MM.1S (cell line): ENCODE measurements around the gene ATP6AP1.

ENCODE experiments used
- EZH2 ChIP-seq: fragments of 300-600 bp; sonication (generic); optimal IDR thresholded peaks from 2 replicates; pipeline ENCODE3; 2017; ENCODE audit warnings: low read depth, mild to moderate bottlenecking, antibody characterized with exemption, low read length, mixed read lengths
- EZH2phosphoT487 ChIP-seq: fragments of 300-600 bp; sonication (generic); IDR thresholded peaks from 2 replicates; pipeline ENCODE4 v1.6.1; 2018; ENCODE audit warnings: antibody characterized with exemption, low read length
- TF ChIP-seq, protein P1 (sequence below): fragments of 300-600 bp; sonication (generic); IDR thresholded peaks from 2 replicates; pipeline ENCODE4 v1.5.1; 2016; ENCODE audit warnings: antibody characterized with exemption, low read length, mixed read lengths

DNA sequence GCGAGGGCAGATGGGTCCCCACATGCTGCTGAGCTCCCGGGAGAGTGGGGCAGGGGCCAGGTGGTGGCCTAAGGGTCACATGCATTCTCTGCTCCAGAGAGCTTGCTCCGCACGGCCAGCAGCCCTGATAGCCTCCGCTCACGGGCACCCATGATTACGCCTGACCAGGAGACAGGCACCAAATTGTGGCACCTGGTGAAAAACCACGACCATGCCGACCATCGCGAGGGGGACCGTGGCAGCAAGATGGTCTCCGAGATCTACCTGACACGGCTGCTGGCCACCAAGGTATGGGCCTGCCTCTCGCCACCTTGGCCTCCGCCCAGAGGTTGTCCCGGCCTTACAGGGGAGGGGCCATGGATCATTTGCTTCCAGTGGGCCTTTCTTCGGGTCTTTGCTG lies 41.4 kb downstream of the ATP6AP1 start:
- TF ChIP-seq, protein P1, sequence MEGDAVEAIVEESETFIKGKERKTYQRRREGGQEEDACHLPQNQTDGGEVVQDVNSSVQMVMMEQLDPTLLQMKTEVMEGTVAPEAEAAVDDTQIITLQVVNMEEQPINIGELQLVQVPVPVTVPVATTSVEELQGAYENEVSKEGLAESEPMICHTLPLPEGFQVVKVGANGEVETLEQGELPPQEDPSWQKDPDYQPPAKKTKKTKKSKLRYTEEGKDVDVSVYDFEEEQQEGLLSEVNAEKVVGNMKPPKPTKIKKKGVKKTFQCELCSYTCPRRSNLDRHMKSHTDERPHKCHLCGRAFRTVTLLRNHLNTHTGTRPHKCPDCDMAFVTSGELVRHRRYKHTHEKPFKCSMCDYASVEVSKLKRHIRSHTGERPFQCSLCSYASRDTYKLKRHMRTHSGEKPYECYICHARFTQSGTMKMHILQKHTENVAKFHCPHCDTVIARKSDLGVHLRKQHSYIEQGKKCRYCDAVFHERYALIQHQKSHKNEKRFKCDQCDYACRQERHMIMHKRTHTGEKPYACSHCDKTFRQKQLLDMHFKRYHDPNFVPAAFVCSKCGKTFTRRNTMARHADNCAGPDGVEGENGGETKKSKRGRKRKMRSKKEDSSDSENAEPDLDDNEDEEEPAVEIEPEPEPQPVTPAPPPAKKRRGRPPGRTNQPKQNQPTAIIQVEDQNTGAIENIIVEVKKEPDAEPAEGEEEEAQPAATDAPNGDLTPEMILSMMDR, result no peak
- TF ChIP-seq EZH2 (no peak), EZH2phosphoT487 (no peak)
